Stimulated activated CD4-positive, alpha-beta T cell treated with anti-CD3 and anti-CD28 coated beads, Interleukin-2, amount 100 ng/mL, for 4 hours (primary cell): ENCODE measurements around the gene CDH5.
"Not testable (repeated sequence)": the region's sequence is repeated elsewhere in the genome, so short reads cannot be mapped to it uniquely, and the experiment has no call there.

Experiments used
- DNase-seq: peaks from one replicate; pipeline ENCODE4 v3.0.0-alpha.2; 2020; ENCODE audit warnings: low read depth

The CDH5 gene

GRCh38 chr16:66439051-66439730 is 72.7 kb downstream of the CDH5 start:
- DNase-seq = no peak

GRCh38 chr16:66440271-66440802 is 73.8 kb downstream of the CDH5 start:
- no peak for DNase-seq

- no peak for DNase-seq
Observed at GRCh38 chr16:66440970-66441369, 74.5 kb downstream of the CDH5 start.

GRCh38 chr16:66441586-66442375 is 75.3 kb downstream of the CDH5 start:
- no peak for DNase-seq

- DNase-seq = no peak
Observed at GRCh38 chr16:66442502-66443268, 76.2 kb downstream of the CDH5 start.

- no peak for DNase-seq
Observed at GRCh38 chr16:66443269-66443652, 76.8 kb downstream of the CDH5 start.

- DNase-seq = no peak
Observed at GRCh38 chr16:66444049-66444481, 77.6 kb downstream of the CDH5 start.

- no peak for DNase-seq
Observed at GRCh38 chr16:66446737-66447136, 80.2 kb downstream of the CDH5 start.

- DNase-seq = no peak
Observed at GRCh38 chr16:66447491-66447890, 81.0 kb downstream of the CDH5 start.

- DNase-seq = no peak
Observed at GRCh38 chr16:66451548-66451947, 85.1 kb downstream of the CDH5 start.

GRCh38 chr16:66453230-66453629 is 86.7 kb downstream of the CDH5 start:
- not testable (repeated sequence) for DNase-seq
